HUDEP-2 (cell line): Measurements from ENCODE around the gene RPL37A.

Source experiments
- DNase-seq, 76 experiments: peaks; one replicate each; lab custom pipeline; 2025; ENCODE audit not compliant: unreplicated experiment in 76 of 76; lab: John Stamatoyannopoulos, UW

Gene RPL37A

GRCh38 chr2:216486271-216486670 is 12.4 kb upstream of the RPL37A start:
- DNase-seq, result no peak

DNA sequence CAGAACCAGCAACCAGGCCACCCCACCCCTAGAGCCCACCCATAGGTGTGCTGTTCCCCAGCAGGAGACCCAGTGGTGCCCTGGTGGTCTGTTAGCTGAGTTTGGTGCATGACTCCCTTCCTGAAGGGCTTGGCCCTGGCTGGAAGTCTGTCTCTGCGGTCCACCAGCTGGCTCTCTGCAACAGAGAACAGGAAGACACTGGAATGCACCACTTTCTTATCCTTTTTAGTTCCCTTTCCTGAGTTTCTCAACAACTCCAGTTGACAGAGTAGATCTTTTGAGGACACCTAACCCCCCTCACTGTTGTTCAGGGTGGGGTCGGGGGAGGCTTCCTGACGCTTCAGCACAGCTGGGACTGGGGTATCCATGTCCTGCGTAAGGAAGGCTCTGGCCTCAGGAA is 11.9 kb upstream of the RPL37A start:
- no peak for DNase-seq

DNA sequence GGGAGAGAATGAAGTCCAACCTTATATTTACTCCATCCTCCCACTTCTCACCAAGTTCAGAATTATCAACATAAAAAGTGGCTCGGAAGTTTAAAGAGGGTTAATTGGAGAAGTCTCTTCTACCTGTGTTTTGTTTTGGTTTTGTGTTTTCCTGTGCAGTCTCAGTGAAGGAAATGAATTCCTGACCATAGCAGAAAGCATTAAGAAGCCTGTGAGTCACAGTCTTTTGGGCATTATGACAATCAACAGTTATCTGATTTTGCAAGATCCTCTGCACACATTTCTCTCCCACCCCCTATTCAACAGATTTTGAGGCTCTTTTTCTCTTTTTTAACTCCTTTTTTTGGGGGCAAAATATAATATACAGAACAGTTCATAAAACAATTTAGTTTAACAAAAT is 8.6 kb upstream of the RPL37A start:
- DNase-seq, result peak in 1 of 76 experiments; percentile 14

GRCh38 chr2:216491793-216492596 is 6.6 kb upstream of the RPL37A start:
- no peak for DNase-seq

GRCh38 chr2:216492597-216493333 is 5.9 kb upstream of the RPL37A start:
- no peak for DNase-seq

- no peak for DNase-seq
Measured at GRCh38 chr2:216493334-216493685, 5.3 kb upstream of the RPL37A start.

GRCh38 chr2:216495656-216496055 is 3.0 kb upstream of the RPL37A start:
- DNase-seq, result no peak

- DNase-seq, result no peak
Measured at GRCh38 chr2:216497382-216498069, 1.1 kb upstream of the RPL37A start.

- DNase-seq, result no peak
Measured at GRCh38 chr2:216498070-216498378, 620 bp upstream of the RPL37A start.

DNA sequence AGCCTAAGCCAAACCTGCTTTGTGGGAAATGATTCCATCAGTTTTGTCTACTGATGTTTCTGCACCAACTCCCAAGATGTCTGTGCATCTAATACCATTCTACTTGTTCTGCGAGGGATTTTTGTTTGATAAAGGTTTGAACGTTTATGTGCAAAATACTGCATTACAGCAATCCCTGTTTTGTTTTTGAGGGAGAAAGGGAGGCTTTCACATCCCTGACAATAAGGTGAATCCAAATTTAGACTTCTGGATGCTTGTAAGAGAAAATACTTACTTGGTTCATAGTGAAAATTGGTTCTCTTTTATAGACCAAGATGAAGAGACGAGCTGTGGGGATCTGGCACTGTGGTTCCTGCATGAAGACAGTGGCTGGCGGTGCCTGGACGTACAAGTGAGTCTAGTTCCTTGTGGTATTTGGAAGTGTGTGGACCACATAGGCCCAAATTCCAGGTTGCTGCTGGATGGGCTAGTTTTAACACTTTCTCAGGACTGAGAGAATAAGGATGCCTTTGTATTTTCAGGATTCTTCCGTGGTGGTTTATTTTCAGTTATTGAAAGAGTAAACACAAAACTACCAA is 1.1 kb downstream of the RPL37A start:
- DNase-seq, result peak in 5 of 76 experiments; percentile 8 to 18 (median 10)

- no peak for DNase-seq
Measured at GRCh38 chr2:216500572-216500971, 1.9 kb downstream of the RPL37A start.

DNA sequence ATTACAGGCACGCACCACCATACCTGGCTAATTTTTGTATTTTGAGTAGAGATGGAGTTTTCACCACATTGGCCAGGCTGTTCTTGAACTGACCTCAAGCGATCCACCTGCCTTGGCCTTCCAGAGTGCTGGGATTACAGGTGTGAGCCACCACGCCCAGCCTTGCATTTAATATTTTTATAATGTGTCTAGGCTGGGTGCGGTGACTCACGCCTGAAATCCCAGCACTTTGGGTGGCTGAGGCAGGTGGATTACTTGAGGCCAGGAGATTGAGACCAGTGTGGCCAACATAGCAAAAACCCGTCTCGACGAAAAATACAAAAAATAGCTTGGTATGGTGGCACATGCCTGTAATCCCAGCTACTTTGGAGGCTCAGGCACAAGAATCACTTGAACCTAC is 3.2 kb downstream of the RPL37A start:
- no peak for DNase-seq

DNA sequence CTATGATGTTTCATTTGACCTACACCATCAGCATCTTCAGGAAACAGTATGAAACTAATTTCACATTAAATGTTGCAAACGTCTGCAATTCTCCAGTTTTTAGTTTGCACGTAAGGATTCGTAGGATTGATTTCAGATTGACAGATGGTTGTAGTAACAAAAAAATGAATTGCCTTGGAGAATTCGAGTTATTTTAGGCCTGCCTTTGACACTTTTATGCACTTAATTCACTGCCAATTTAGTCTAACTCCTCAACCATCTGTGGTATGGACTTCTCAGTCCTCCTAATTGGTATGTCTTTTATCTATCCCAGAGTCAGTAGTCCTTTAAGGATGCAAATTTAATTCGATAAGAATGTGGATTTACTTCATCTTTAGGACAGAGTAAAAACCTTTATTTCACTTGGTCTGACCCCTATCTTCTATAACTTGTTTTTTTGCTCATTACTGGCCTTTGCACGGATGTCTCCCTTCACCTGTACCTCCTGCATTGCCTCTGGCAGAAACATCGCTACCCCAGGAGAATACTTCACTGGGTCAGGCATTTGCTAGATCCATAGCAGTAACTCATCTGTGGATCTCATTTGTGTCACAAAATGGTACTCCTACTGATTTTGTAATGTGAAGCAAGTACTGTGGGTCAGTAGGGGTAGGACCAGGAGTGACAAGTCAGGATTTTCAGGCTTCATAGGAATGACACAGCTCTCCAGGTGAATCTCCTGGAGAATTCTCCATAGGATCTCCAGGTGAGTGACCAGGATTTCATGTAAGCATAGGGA is 3.9 kb downstream of the RPL37A start:
- no peak for DNase-seq

GRCh38 chr2:216503159-216503629 is 4.5 kb downstream of the RPL37A start:
- DNase-seq, result peak in 1 of 76 experiments; percentile 17

GRCh38 chr2:216503697-216504375 is 5.2 kb downstream of the RPL37A start:
- no peak for DNase-seq

DNA sequence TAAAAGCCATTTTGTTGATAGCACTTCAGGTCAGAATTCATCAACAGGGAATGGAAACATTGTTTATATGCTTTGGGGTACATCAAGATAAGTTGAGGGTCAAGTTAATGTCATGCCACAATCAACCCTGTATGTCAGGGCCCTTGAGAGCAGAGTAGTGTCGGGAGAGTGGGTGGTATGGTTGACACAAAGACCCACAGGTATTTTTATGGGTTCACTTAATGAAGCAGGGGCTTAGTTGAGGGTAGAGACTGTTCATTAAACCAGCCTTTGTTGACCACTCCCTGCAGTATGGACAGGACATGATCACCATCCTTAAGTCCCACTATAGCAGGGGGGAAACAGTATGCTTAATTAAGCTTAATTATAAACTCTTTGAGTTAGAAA is 5.7 kb downstream of the RPL37A start:
- no peak for DNase-seq

DNA sequence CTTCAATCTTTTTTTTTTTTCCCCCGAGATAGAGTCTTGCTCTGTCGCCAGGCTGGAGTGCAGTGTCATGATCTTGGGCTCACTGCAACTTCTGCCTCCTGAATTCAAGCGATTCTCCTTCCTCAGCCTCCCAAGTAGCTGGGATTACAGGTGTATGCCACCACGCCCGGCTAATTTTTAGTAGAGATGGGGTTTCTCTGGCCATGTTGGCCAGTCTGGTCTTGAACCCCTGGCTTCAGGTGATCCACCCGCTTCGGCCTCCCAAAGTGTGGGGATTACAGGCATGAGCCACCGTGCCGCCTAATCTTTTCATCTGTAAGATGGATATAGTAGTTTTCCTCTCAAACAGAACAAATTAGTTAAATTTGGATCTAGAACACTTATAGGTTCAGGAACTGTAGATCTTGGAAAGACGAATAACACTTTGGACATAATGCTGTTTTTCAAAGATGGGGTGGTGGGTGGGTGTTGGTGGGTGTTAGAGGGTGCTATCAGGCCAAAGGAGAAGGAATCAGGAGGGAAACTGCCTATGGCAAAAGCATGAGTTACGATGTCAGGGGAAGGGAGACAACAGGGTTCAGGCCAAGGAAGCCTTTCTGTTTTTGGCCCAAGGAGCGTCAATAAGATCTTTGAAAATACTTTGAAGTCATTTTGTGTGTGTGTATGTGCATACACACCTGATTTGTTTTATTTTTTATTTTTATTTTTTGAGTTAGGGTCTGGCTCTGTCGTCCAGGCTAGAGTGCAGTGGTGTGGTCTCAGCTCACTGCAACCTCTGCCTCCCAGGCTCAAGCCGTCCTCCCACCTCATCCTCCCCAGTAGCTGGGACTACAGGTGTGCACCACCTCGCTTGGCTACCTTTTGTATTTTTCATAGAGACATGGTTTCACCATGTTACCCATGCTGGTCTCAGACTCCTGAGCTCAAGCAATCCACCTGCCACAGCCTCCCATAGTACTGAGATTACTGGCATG is 6.8 kb downstream of the RPL37A start:
- DNase-seq, result no peak

DNA sequence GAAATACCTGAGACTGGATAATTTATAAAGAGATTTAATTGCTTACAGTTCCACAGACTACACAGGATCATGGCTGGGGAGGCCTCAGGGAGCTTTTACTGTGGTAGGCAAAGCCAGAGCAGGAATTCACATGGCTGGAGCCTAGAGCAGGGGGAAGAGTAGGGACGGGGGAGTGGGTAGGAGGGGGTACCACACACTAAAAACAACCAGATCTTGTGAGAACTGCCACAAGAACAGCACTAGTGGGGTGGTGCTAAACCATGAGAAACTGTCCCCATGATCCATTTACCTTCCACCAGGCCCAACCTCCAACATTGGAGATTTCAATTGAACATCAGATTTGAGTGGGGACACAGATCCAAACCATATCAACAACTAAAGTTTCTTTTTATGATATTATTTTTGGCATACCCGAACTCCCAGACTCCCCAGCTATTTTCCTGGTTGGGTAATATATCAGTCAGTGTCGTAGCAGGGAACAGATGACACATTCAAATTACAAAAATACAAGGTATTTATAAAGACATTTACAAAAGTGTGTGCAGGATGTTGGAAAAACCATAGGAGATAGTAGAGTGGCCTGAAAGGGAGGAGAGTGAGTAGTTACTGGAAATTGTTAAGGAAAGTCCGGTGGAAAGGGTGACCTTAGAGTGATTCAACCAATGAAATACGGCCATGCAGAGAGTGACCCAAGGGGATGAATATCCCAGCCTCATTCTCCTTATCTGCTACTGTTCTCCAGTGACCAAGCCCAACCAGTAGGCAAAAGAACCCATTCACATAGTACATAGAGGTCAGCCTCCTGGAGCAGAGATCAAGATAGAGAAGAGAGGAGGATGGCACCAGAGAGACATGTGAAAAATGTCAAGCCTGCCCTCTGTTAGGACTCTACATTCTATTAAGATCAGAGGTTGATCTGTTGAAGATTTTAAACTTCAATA is 8.8 kb downstream of the RPL37A start:
- peak in 3 of 76 experiments; percentile 6 to 39 (median 12) for DNase-seq
